ENCODE measurements around the gene UCK2. TPM values are rescaled to one million over a fixed set of nuclear protein-coding genes. Genes with fewer than 3 reads are reported as not detected.

Gene UCK2
- total and polyA plus RNA-seq, 2 experiments from 2014 or later = 101 to 149 TPM

DNA sequence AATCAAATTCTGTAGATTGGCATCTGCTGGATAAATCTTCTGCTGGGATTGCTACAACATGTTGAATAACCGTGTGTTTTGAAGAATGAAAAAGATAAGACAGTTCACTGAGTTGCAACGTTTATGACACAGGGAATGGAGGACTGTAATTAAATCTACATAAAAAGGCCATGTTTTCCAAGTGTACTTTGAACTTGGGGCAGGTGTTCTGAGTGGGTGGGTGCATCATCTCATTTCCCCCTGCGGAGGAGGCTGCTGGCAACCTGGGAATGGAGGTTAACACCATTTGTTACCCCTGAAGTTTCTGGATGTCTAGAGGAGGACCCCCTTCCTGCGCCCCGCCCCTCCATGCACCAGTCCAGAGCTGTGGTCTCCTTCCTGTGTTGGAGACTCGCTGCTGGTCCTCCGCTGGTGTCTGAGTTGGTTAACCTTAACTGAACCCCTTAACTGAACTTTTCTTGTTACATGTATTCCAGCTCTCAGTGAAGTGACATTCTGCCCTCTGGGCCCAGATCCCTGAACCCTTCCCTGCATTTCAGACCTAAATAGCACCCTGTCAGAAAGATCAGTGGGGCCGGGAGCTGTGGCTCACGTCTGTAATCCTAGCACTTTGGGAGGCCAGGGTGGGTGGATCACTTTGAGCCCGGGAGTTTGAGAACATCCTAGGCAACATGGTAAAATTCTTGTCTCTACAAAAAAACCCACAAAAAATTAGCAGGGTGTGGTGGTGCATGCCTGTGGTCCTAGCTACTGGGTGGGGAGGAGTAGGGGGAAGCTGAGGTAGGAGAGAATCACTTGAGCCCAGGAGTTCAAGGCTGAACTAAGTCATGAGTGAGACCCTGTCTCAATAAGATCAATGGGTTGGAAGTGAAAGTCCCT lies 31.8 kb downstream of the UCK2 start:
- H3K9me3 Mint-ChIP-seq = no peaks in the 10 kb centered on the region
- TF ChIP-seq EZH2 (IDR thresholded peaks at IDR 0.05; ENCODE audit: low read depth, unreplicated experiment) (no peak), EZH2phosphoT487 (IDR thresholded peaks at IDR 0.05; ENCODE audit: unreplicated experiment) (no peak), CREB1 (CRISPR knock-in tag; IDR thresholded peaks at IDR 0.05; ENCODE audit: low read depth) (no peak), JUNB (IDR thresholded peaks at IDR 0.05; ENCODE audit: unreplicated experiment) (no peak), ZNF331 (CRISPR knock-in tag; IDR thresholded peaks at IDR 0.05; ENCODE audit: low read depth) (no peak)
- TF ChIP-seq, protein P1, sequence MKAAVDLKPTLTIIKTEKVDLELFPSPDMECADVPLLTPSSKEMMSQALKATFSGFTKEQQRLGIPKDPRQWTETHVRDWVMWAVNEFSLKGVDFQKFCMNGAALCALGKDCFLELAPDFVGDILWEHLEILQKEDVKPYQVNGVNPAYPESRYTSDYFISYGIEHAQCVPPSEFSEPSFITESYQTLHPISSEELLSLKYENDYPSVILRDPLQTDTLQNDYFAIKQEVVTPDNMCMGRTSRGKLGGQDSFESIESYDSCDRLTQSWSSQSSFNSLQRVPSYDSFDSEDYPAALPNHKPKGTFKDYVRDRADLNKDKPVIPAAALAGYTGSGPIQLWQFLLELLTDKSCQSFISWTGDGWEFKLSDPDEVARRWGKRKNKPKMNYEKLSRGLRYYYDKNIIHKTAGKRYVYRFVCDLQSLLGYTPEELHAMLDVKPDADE (IDR thresholded peaks at IDR 0.05) = no peak
- TF ChIP-seq, protein P2, sequence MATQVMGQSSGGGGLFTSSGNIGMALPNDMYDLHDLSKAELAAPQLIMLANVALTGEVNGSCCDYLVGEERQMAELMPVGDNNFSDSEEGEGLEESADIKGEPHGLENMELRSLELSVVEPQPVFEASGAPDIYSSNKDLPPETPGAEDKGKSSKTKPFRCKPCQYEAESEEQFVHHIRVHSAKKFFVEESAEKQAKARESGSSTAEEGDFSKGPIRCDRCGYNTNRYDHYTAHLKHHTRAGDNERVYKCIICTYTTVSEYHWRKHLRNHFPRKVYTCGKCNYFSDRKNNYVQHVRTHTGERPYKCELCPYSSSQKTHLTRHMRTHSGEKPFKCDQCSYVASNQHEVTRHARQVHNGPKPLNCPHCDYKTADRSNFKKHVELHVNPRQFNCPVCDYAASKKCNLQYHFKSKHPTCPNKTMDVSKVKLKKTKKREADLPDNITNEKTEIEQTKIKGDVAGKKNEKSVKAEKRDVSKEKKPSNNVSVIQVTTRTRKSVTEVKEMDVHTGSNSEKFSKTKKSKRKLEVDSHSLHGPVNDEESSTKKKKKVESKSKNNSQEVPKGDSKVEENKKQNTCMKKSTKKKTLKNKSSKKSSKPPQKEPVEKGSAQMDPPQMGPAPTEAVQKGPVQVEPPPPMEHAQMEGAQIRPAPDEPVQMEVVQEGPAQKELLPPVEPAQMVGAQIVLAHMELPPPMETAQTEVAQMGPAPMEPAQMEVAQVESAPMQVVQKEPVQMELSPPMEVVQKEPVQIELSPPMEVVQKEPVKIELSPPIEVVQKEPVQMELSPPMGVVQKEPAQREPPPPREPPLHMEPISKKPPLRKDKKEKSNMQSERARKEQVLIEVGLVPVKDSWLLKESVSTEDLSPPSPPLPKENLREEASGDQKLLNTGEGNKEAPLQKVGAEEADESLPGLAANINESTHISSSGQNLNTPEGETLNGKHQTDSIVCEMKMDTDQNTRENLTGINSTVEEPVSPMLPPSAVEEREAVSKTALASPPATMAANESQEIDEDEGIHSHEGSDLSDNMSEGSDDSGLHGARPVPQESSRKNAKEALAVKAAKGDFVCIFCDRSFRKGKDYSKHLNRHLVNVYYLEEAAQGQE (IDR thresholded peaks at IDR 0.05; ENCODE audit: unreplicated experiment) = no peak
- TF ChIP-seq, protein P3, sequence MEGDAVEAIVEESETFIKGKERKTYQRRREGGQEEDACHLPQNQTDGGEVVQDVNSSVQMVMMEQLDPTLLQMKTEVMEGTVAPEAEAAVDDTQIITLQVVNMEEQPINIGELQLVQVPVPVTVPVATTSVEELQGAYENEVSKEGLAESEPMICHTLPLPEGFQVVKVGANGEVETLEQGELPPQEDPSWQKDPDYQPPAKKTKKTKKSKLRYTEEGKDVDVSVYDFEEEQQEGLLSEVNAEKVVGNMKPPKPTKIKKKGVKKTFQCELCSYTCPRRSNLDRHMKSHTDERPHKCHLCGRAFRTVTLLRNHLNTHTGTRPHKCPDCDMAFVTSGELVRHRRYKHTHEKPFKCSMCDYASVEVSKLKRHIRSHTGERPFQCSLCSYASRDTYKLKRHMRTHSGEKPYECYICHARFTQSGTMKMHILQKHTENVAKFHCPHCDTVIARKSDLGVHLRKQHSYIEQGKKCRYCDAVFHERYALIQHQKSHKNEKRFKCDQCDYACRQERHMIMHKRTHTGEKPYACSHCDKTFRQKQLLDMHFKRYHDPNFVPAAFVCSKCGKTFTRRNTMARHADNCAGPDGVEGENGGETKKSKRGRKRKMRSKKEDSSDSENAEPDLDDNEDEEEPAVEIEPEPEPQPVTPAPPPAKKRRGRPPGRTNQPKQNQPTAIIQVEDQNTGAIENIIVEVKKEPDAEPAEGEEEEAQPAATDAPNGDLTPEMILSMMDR (conservative IDR thresholded peaks at IDR 0.05; ENCODE audit: low read depth in 2 of 2) = no peak
- TF ChIP-seq, protein P4, sequence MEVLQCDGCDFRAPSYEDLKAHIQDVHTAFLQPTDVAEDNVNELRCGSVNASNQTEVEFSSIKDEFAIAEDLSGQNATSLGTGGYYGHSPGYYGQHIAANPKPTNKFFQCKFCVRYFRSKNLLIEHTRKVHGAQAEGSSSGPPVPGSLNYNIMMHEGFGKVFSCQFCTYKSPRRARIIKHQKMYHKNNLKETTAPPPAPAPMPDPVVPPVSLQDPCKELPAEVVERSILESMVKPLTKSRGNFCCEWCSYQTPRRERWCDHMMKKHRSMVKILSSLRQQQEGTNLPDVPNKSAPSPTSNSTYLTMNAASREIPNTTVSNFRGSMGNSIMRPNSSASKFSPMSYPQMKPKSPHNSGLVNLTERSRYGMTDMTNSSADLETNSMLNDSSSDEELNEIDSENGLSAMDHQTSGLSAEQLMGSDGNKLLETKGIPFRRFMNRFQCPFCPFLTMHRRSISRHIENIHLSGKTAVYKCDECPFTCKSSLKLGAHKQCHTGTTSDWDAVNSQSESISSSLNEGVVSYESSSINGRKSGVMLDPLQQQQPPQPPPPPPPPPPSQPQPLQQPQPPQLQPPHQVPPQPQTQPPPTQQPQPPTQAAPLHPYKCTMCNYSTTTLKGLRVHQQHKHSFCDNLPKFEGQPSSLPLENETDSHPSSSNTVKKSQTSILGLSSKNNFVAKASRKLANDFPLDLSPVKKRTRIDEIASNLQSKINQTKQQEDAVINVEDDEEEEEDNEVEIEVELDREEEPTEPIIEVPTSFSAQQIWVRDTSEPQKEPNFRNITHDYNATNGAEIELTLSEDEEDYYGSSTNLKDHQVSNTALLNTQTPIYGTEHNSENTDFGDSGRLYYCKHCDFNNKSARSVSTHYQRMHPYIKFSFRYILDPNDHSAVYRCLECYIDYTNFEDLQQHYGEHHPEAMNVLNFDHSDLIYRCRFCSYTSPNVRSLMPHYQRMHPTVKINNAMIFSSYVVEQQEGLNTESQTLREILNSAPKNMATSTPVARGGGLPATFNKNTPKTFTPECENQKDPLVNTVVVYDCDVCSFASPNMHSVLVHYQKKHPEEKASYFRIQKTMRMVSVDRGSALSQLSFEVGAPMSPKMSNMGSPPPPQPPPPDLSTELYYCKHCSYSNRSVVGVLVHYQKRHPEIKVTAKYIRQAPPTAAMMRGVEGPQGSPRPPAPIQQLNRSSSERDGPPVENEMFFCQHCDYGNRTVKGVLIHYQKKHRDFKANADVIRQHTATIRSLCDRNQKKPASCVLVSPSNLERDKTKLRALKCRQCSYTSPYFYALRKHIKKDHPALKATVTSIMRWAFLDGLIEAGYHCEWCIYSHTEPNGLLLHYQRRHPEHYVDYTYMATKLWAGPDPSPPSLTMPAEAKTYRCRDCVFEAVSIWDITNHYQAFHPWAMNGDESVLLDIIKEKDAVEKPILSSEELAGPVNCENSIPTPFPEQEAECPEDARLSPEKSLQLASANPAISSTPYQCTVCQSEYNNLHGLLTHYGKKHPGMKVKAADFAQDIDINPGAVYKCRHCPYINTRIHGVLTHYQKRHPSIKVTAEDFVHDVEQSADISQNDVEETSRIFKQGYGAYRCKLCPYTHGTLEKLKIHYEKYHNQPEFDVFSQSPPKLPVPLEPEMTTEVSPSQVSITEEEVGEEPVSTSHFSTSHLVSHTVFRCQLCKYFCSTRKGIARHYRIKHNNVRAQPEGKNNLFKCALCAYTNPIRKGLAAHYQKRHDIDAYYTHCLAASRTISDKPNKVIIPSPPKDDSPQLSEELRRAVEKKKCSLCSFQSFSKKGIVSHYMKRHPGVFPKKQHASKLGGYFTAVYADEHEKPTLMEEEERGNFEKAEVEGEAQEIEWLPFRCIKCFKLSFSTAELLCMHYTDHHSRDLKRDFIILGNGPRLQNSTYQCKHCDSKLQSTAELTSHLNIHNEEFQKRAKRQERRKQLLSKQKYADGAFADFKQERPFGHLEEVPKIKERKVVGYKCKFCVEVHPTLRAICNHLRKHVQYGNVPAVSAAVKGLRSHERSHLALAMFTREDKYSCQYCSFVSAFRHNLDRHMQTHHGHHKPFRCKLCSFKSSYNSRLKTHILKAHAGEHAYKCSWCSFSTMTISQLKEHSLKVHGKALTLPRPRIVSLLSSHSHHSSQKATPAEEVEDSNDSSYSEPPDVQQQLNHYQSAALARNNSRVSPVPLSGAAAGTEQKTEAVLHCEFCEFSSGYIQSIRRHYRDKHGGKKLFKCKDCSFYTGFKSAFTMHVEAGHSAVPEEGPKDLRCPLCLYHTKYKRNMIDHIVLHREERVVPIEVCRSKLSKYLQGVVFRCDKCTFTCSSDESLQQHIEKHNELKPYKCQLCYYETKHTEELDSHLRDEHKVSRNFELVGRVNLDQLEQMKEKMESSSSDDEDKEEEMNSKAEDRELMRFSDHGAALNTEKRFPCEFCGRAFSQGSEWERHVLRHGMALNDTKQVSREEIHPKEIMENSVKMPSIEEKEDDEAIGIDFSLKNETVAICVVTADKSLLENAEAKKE (CRISPR knock-in tag; IDR thresholded peaks at IDR 0.05) = no peak
- ATAC-seq (no peak), DNase-seq (ENCODE audit: low spot score) (no peak)
- Histone ChIP-seq H3K4me1 (ENCODE audit: insufficient read depth) (peaks cover 71% of the 10 kb centered on the region), H2AFZ (no peak overlapping the region), H3K79me2 (replicated peaks; ENCODE audit: insufficient read depth) (peaks cover 100% of the 10 kb centered on the region), H3K27me3 (ENCODE audit: insufficient read depth) (no peaks in the 10 kb centered on the region), H3F3A (replicated peaks; ENCODE audit: low read depth) (no peaks in the 10 kb centered on the region; the same call in 1 of the 2 replicates), H3K4me3 (no peak overlapping the region), H3K4me2 (no peak overlapping the region), H3K9me2 (ENCODE audit: insufficient read depth) (no peaks in the 10 kb centered on the region; the same call in 1 of the 2 replicates), H3K27ac (ENCODE audit: low read depth) (no peak overlapping the region), H3K36me3 (ENCODE audit: insufficient read depth) (no peaks in the 10 kb centered on the region), H4K20me1 (replicated peaks; ENCODE audit: insufficient read depth) (peaks cover 87% of the 10 kb centered on the region)
- H3K4me1 Mint-ChIP-seq = peaks cover 71% of the 10 kb centered on the region
- H3K36me3 Mint-ChIP-seq (ENCODE audit: low read depth) = peaks cover 16% of the 10 kb centered on the region
- no peak overlapping the region for H3K27ac Mint-ChIP-seq
- H3K4me3 Mint-ChIP-seq = no peak overlapping the region
- H3K27me3 Mint-ChIP-seq (ENCODE audit: insufficient read depth, low read depth, poor library complexity) = peaks cover 8% of the 10 kb centered on the region
